ENCODE results near the gene FUT7.
"Not testable (repeated sequence)": the region's sequence is repeated elsewhere in the genome, so short reads cannot be mapped to it uniquely, and the experiment has no call there.

Gene FUT7

DNA sequence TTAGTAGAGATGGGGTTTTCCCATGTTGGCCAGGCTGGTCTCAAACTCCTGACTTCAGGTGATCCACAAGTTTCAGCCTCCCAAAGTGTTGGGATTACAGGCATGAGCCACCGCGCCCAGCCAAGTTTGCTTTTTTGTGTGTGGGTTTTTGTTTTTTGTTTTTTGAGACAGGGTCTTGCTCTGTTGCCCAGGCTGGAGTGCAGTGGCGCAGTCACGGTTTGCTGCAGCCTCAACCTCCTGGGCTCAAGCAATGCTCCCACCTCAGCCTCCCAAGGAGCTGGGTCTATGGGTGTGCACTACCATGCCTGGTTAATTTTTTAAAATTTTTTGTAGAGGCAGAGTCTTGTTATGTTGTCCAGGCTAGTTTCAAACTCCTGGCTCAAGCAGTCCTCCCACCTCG, 1.6 kb upstream of the FUT7 start:
- DNase-seq (ENCODE audit: low read depth in 2 of 2) = not testable (repeated sequence)

DNA sequence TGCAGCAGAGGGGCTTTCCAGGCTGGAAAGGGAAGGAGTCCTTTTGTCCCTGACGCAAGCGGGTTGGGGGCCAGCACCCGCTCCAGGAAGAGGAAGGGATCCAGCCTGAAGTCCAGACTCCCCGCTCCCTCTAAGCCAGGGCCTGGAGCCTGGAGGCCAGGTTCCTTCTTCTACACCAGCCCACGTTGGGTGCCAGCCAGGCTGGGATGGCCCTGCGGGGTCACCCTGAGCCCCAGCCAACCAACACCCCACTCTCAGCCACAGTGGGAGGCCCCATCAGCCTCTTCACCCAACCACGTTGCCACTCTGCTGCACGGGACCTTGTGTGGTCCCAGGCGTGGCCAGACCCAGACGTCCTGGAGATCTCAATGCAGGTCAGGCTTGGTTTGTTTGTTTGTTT, 970 bp upstream of the FUT7 start:
- no peak for DNase-seq (ENCODE audit: low read depth in 2 of 2)

DNA sequence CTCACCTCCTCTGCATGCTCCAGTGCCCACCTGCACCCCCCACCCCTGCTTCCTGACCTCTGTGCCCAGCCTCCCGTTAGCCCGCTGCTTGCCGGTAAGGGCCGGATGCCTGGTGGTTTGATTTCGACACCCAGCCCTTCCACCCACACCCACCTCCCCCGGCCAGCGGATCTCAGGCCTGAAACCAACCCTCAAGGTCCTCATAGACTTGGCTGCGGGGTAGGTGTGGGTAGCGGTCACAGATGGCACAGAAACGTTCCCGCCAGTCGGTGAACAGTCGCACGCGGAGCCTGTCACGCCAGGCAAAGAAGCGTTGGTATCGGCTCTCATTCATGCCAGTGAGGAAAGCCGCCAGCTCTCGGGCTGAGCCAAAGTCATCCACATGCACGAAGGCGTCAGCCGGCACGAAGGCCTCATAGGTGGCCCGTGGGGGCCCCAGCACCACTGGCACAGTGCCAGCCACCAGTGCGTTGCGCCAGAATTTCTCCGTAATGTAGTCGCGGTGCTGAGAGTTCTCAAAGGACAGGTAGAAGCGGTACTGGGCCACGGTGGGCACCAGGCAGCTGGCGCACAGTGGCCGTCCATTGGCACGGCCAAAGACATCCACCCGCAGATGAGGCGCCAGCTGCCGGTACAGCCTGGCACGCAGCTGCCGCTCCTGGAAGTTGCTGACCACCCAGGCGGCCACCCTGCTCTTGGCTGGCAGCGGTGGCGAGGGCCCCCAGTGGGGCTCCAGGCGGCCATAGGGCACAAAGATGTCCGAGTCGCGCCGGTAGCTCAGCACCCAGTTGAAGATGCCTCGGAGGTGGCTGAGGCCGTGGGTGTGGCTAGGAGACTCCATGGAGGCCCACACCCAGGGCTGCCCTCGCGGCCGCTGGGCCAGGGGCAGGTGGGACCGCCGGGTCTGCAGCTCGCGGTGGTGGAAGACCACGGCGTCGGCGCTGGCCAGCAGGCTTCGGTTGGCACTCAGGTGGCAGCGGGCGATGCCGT, 1.1 kb downstream of the FUT7 start:
- DNase-seq (ENCODE audit: low read depth in 2 of 2) = no peak

DNA sequence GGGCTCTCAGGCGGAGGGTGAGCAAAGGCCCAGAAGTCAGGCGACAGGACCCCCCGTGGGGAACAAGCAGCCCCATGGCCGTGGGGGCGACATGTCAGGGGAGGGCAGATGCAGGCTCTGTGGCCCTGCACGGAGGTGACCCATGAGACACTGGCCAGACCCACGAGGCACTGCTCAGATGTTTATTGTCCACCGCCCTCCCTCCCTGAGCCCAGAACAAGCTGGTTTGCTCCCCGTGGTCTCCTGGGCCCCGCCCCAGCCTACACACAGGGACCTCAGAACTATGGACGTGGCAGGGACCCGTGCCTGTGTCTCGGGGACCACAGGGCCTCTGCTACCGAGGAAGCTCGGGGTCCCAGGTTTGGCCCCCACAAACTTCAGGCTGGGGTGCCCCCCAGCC, 1.9 kb downstream of the FUT7 start:
- no peak for DNase-seq (ENCODE audit: low read depth in 2 of 2)

DNA sequence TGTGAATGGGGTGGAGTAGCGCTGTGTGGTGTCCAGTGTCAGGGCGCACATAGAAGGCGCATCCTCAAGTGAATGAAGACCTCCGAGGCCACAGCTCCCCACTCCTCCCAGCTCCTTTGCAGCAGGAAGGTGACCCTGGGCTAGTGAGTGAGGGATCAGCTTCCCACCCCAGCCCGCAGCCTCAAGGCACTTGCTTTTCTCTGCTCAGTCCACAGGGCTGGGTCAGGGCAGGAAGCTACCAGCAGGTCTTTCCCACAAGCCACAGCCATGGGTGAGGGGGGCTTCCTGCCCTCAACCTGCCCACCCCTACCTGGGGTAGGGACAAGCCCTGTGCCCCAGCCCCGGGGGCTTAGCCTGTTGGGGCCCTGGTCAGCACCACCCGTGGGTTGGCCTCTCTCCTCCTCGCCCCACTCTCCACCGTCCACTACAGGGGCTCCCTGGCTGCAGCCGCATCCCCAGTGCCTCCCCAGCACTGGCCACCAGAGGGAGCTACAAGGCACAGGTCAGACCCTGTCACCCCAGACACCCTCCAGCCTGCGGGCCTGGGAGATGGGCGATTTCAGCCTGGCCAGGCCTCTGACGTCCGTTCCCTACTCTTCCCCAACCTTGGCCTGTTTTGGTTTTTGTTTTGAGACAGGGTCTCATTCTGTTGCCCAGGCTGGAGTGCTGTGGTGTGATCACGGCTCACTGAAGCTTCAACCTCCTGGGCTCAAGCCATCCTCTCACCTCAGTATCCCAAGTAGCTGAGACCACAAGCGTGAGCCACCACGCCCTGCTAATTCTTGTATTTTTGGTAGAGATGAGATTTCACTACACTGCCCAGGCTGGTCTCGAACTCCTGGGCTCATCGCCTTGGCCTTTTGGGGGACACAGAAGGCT, 2.6 kb downstream of the FUT7 start:
- DNase-seq (ENCODE audit: low read depth in 2 of 2) = peak; percentile 44 to 54

DNA sequence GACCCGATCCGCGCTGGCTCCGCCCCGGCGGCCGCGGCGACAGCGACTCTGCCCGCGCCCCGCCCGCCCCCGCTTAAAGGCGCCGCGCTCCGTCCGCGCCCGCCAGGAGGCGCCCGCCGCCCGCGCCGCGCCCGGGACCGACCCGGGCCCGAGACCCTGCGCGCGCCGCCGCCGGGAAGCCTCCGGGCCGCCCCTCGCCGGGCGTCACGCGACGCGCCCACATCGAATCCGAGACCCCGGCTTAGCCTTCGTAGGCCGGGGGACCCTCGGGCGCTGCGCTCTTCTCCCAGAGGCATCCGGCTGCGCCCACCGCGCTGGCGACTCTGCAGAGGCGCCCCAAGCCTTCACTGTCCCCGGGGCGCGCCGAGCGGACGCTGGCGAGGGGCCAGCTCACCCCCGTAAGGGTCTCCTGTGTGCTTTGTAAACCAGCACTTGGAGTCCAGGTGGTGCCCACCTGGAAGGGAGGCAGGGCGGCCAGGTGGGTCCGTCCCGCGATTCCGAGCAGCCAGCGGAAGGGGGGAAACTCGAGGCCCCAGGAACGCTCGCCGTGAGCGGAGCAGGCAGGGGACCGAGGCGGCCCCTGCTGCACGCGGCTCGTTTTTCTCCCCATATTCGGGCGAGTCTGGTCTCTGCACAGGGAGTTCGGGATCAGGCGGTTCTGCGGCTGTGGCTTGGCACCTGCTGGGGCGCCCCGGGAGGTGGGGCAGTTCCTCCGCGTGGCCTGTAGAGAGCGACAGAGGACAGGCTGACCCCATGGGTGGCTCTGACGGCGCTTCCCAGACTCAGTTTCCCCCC, 3.4 kb downstream of the FUT7 start:
- peak in 1 of 2 donors; percentile 25 for DNase-seq (ENCODE audit: low read depth in 2 of 2)

DNA sequence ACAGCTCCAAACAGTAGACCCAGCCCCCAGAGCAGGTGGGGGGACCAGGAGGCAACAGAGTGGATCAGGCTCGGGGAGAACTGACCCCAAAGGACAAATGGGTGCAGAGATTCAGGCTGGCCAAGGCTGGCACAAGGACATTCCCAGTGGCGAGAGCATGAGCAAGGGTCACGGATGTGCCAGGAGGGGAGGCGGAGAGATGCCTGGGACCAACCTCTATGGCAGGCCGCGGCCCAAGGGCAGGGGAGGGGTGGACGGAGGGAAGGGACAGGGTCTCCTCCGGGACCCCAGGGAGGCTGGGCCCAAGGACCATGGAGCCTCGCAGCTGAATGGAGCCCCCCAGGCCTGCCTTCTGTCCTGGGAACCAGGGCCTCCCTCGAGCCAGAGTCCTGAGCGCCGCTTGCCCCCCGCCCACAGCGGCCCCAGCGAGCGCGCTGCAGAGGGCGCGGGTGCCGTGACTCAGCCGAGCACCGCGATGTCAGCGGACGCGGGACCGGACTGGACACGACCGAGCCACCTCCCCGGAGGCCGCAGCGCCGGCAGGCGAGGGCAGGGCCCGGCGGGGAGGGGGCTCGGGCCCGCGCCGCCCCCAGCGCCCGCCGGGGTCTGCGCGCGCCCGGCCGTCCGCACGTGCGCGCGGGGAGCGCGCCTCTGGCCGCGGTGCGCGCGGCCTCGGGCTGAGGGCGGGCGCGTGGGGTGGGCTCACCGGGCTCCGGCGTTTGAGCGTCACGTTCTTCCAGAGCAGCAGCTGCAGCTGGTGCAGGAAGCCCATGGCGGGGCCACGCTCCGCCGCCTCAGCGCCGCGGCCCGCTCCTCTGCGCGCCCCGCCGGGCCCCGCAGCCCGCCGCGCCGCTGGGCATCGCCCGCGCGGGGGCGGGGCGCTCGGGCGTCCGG, 4.3 kb downstream of the FUT7 start, which contains the start of gene ABCA2:
Gene ABCA2, minus strand, starts transcription at position 869 of the 894 bp plus-strand sequence. Its CDS starts 97 bp downstream, at position 772.
- no peak for DNase-seq (ENCODE audit: low read depth in 2 of 2)

DNA sequence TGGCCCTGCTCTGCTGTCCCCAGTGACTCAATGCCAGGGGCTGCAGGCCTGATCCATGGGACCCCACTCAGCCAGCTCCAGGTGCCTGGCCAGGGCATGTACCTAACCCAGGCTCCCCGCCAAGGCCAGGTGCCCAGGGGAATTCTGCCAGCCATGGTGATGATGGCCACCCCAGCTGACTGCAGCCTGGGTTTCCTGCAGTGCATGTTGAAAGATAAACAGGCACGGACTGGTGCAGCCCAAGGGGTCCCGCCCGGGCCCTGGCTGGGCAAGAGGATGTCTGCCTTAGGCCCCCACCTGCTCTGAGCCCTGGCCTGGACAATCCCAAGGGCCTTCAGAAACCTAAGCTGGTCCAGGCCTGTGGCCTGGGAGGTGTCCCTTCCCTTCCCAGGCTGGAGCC, 5.1 kb downstream of the FUT7 start:
- no peak for DNase-seq (ENCODE audit: low read depth in 2 of 2)

DNA sequence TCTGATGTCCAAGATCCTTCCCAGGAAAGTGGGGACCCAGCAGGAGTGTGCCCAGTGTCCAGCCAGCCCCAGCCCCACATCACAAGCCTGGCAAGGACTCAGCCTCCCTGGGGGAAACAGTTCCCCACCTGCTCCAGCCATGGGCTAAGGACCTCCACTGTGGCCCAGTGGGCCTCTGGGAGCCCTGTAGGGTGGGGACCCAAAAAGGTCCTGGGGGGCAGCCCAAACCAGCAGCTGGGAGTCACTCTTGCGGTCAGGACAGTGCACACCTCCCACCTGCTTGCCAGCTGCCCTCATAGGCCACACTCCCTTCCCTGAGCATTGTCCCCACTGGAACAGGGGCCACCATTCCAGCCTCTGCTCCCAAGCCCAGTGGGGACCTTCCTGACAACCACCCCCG, 5.5 kb downstream of the FUT7 start:
- no peak for DNase-seq (ENCODE audit: low read depth in 2 of 2)

DNA sequence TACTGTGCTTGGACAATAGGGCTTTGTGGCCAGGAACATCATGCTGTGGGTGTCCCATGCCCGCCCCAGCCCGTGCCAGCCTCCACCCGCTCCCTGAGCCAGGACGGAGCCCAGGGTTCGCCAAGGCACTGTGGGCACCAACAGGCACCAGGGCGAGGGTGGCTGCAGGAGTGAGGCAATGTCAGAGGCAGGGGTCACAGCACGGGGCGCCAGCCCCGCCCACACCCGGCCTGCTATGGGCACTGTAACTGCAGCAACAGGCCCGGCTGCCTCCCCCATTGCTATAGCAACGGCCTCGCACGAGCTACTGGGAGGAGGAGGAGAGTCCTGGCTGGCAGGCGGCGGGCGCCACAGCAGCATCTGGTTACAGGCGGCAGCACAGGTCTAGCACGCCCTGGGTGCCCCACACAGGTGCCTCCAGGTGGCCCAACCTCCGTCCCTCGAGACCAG, 6.3 kb downstream of the FUT7 start:
- DNase-seq (ENCODE audit: low read depth in 2 of 2) = no peak

DNA sequence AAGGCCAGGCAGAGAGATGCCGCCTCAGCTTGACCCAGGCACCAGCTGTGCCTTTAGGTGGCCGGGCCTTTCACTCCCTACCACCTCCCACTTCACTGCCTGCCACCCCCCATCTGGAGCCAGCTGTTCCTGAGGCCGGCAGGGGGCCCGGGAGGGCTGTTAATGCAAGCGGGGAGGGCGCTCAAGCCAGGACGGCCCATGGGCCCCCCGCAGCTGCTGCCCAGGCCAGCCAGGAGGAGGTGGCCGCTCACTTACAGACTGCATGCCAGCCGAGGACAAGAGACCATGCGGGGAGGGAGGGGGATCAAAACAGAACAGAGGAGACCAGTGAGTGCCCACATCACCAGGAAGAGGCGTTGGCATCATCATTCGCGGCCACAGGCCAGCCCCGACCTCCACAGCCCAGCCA, 8.3 kb downstream of the FUT7 start:
- DNase-seq (ENCODE audit: low read depth in 2 of 2) = no peak

DNA sequence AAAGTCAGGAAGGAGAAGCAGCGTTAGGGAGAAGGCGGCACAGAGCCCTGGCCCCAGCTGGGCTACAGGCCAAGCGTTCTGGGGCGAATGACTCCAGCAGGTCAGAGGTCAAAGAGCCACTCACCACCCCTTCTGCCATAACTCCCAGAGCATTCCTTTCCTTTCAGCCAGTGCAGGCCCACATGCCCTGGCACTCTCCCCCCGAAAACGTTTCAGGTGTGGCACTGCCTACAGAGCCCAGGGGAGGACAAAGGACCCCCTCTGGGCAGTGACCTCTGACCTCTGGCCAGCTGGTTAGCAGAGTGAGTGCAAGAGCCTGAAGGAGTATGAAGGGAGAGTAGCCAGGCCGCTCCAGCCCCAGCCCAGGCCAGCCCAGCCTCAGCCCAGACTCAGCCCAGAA, 8.7 kb downstream of the FUT7 start:
- no peak for DNase-seq (ENCODE audit: low read depth in 2 of 2)

DNA sequence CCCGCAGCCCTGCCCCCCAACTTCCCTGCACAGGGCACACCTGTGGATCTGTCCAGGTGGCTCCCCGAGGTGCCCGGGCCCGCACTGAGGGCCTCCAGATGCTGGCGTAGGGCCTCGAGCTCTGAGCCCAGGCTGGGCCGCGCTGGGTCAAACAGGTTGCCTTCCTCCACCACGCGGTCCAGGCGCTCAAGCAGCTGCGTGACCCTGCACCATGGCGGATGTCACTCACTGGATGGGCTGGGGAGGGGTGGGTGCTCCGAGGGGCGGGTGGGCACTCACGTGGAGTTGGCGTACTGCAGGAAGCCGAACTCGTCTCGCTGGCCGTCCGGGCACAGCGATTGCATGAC, 9.3 kb downstream of the FUT7 start:
- DNase-seq (ENCODE audit: low read depth in 2 of 2) = no peak

DNA sequence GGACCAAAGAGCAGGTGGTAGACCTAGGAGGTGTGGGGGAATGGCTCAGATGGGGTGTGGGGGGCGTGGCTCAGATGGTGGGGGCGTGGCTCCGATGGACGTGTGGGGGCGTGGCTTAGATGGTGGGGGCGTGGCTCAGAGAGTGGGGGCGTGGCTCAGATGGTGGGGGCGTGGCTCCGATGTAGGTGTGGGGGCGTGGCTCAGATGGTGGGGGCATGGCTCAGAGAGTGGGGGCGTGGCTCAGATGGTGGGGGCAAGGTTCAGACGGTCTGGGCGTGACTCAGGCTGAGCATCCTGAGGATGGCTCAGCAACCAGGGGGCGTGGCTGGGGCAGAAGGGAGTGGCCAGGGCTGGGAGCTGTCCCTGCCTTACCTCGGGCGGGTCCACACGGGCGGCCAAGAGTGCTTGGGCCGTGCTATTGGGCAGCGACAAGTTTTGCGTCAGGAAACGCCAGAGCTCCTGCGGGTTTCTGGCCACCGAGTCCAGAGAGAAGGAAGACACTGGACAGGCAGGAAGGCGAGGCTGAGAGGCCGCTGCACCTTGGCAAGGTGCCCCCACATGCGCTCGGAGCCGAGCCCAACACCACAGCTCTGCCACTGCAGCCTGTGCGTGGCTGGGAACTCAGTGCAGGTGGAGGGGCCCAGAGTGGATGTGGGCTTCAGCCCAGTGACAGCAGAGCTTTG, 9.8 kb downstream of the FUT7 start:
- DNase-seq (ENCODE audit: low read depth in 2 of 2) = no peak

DNA sequence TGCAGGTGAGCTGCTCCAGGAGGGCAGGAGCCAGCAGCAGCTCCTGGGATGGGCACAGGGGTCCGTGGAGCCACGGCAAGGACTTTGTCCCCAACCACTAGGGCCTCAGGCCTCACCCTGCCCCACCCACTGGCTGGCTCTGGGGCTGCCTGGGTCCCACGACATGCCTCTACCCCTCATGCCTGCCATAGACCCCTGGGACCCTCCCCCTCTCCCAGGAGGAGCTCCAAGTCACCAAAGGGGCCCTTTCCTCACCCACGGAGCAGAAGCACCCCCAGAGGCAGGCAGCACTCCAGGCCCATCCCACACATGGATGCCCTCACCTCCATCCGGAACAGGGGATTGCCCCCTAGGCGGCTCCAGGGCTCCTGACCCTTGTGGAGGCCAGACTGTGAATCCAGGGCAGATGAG, 10.3 kb downstream of the FUT7 start:
- DNase-seq (ENCODE audit: low read depth in 2 of 2) = no peak

DNA sequence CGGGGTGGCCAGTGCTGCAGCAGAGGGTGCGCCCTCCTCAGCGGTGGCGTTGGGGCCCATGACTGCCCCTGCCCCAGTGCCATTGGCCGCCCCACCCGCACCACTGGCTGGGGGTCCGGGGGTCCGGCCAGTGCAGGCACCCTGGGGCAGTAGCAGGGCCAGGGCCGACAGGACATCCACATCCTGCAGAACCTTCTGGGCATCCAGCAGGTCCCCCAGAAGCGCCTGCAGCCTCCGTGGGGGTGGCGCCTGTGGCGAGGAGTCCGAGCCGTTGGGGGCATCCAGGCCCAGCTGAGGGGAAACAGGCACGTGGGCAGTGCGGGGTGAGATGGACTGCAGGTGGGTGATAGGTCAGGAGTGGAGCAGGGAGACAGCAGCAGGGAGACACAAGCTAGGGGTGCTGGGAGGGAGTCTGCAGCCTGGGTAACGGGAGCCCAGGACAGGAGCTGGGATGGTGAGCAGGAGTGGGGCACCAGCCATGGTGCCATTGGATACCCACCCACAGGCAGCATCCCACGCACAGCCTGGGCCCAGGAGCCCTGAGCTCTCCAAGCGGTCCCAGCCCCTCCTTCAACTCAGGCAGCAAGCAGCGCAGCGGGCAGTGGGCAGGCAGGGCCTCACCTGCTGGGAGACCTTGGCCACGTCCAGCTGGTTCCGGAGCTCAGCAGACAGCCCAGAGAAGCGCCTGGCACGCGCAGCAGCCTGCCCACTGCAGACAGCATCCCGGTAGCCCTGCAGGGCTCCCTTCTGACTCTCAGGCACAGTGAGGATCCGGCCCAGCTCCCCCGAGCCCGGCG, 10.9 kb downstream of the FUT7 start:
- no peak for DNase-seq (ENCODE audit: low read depth in 2 of 2)

DNA sequence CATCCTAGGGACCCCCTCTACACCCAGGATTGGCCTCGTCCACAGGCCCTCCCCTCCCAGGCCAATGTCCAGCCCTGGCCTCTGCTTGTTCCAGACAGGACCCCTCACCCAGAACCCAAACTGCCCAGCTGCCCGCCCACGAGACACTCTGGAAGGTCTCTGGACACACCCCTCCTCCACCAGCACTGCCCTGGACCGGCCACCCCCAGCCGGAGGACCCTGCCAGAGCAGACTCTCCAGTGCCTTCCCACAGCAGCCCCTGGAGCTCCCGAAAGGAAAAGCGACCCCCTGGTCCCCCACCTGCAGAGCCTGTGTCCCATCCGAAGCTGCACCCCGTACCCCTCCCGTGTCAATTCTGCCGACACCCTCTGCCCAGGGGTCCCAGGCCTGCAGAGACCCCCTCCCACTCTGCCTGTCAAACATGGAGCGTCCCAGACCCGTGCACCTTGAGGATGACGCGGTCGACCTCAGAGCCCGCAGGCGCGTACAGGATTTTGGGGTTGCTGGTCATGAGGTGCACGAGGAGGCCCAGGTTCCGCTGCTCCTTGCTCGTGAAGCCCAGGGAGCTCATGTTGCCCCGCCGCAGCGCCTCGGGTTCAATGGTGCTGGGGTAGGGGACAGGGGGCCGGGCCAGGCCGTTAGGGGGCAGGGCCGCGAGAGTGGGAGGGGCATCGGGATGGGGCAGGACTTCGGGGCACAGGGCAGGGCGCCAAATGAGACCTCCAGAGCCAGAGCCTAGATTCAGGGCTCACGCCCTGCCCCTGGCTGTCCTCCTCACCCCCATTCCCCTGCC, 11.8 kb downstream of the FUT7 start:
- DNase-seq (ENCODE audit: low read depth in 2 of 2) = no peak

DNA sequence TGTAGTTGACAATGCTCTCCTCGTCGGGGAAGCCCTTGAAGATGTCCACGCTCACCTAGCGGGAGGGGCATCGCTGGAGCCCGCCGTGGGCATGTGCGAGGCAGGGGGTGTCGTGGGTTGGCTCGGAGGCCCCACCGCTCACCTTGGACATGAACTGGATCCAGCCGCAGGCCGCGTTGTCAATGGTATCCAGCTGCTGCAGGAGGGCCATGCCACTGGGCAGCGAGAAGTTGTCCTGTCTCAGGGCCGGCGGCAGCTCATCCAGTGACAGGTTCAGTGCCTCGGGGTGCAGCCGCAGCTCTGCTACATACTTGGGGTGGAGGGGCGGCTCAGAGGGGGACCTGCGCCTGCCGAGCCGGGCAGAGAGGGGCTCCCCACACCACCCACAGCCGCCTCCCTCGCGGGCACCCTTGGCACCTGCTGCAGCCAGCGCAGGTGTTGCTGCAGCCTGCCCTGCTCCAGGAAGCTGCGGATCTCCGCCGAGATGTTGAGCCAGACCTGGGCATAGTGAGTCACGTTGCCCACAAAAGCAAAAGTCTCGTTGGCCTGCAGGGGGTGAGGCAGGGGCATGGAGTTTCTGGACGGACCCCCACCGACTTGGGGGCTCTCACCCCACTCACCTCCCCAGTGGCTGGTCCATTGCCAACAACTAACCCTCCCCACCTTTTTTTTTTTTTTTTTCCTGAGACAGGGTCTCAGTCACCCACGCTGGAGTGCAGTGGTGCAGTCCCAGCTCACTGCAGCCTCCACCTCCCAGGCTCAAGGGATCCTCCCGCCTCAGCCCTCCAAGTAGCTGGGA, 12.9 kb downstream of the FUT7 start:
- DNase-seq (ENCODE audit: low read depth in 2 of 2) = no peak

Measured in stimulated activated CD8-positive, alpha-beta memory T cell treated with anti-CD3 and anti-CD28 coated beads, Interleukin-7, amount 100 ng/mL, for 1 hour (primary cell).